ENCODE results near the gene BORCS8.

DNA sequence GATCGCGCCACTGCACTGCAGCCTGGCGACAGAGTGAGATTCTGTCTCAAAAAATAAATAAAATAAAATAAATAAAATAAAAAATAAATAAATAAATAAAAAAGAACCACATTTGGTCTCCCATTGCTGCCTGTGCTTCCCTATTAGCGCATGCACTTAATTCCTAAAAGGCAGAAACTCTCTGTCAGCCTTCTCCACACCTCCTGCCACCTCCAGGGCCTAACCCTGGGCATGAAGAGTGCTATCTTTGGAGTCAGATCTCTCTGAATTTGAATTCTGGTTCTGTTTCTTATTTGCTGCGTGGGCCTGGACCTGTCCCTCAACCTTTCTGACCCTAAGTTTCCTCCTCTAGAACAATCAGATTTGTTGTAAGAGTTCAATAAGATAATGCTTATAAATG lies 31.1 kb upstream of the BORCS8 start:
- TF ChIP-seq CTCF (IDR thresholded peaks at IDR 0.05) (no peak), POLR2A (IDR thresholded peaks at IDR 0.05; ENCODE audit: low read length) (no peak), SREBF2 (IDR thresholded peaks at IDR 0.05) (no peak), RFX5 (IDR thresholded peaks at IDR 0.05) (no peak), MYC (IDR thresholded peaks at IDR 0.05; ENCODE audit: borderline replicate concordance, low read length) (no peak), MAZ (IDR thresholded peaks at IDR 0.05; ENCODE audit: borderline replicate concordance, low read depth, low read length) (no peak), FOSL2 (IDR thresholded peaks at IDR 0.05) (no peak), FOSL2 (CRISPR knock-in tag; IDR thresholded peaks at IDR 0.05) (no peak), CEBPB (IDR thresholded peaks at IDR 0.05) (no peak)

Measured in A549 (cell line).